ENCODE data around the gene NFAM1. TPM values are rescaled to one million over a fixed set of nuclear protein-coding genes. Genes with fewer than 3 reads are reported as not detected.

Gene NFAM1
- total and polyA plus RNA-seq, 2 experiments from 2014 or later: 0.53 to 1.0 TPM

DNA sequence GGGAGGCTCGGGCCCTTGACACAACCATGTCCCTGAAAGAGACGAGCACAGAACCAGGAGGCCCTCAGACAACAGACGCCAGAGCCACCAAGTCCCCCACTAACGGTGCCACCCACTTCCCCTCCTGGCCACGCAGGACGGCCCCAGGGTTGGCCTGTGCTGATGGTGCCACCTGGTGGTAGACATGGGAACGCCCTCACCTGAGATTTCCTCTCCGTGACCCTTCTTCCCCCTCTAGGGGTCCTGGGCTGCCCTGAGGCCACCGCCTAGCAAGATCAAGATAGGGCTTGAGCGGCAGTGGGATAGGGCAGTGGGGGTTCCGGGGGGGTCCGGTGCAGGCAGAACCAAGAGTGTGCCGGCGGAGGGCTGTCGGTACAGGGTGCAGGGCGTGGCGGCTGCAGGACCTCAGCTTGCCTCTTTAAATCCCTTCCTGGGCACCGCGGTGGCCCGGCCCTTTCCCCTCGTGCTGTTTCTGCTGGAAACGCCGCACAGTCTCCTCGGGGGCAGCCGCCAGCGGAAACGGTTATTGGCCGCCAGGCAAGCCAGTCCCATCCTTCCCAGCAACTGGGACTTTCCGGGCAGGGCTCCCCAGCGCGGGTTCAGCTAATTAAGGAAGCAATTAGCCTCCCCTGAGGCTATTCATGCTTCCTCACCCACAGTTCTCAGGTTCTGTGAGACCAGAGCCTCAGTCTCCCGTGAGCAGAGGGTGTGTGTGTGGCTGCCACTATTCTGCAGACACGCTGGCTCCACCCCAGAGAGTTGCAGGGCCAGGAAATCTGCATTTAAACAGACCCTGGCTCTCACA is 5.5 kb upstream of the NFAM1 start:
- 3% methylated on average over 30 of the region's 33 CpGs for WGBS (ENCODE audit: low lambda C conversion rate, missing lambda C conversion rate)
- no peaks in the 10 kb centered on the region for H3K9me2 ChIP-seq (replicated peaks; ENCODE audit: insufficient read depth)
- peak overlapping the region; percentile 64 for H3K4me3 ChIP-seq
- peak overlapping the region; percentile 98 for H2AFZ ChIP-seq
- H3K27me3 ChIP-seq: no peaks in the 10 kb centered on the region
- no peak overlapping the region for H3K27ac ChIP-seq
- no peaks in the 10 kb centered on the region for H3K9me3 ChIP-seq (ENCODE audit: low read depth)
- no peaks in the 10 kb centered on the region for H4K20me1 ChIP-seq (ENCODE audit: insufficient read depth, poor library complexity, severe bottlenecking)
- peaks cover 21% of the 10 kb centered on the region for H3K4me1 ChIP-seq (ENCODE audit: insufficient read depth)
- H3K4me2 ChIP-seq: peak overlapping the region; percentile 100
- DNase-seq (ENCODE audit: low spot score): peak; percentile 83
- TF ChIP-seq, protein P1, sequence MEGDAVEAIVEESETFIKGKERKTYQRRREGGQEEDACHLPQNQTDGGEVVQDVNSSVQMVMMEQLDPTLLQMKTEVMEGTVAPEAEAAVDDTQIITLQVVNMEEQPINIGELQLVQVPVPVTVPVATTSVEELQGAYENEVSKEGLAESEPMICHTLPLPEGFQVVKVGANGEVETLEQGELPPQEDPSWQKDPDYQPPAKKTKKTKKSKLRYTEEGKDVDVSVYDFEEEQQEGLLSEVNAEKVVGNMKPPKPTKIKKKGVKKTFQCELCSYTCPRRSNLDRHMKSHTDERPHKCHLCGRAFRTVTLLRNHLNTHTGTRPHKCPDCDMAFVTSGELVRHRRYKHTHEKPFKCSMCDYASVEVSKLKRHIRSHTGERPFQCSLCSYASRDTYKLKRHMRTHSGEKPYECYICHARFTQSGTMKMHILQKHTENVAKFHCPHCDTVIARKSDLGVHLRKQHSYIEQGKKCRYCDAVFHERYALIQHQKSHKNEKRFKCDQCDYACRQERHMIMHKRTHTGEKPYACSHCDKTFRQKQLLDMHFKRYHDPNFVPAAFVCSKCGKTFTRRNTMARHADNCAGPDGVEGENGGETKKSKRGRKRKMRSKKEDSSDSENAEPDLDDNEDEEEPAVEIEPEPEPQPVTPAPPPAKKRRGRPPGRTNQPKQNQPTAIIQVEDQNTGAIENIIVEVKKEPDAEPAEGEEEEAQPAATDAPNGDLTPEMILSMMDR (IDR thresholded peaks at IDR 0.05; ENCODE audit: poor library complexity): peak; percentile 99
- no peak for TF ChIP-seq EZH2 (IDR thresholded peaks at IDR 0.05; ENCODE audit: borderline replicate concordance)
- H3K36me3 ChIP-seq (replicated peaks; ENCODE audit: insufficient read depth, low read depth): no peaks in the 10 kb centered on the region
- H3K79me2 ChIP-seq: no peaks in the 10 kb centered on the region

DNA sequence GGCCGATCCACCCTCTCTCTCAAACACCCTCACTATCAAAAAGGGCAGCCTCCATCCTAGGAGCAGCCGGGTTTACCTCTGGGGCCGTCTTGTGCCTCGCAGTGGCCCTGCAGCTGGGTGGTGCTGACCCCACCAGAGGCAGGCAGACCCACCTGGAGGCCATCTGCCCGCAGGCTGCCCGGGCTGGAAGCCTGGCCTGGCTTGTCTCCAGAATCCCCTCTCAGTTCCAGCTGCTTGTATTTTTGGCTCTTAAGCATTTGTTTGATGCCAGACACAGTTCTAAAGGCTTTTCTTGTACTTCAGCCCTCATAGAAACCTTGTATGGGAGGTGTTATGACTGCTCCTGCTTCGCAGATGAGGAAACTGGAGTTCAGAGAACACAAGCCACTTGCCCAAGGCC is 4.2 kb upstream of the NFAM1 start:
- H2AFZ ChIP-seq: no peak overlapping the region
- no peaks in the 10 kb centered on the region for H3K9me3 ChIP-seq (ENCODE audit: low read depth)
- H4K20me1 ChIP-seq (ENCODE audit: insufficient read depth, poor library complexity, severe bottlenecking): no peaks in the 10 kb centered on the region
- H3K4me2 ChIP-seq: no peak overlapping the region
- no peak overlapping the region for H3K4me3 ChIP-seq
- no peak for DNase-seq (ENCODE audit: low spot score)
- no peaks in the 10 kb centered on the region for H3K36me3 ChIP-seq (replicated peaks; ENCODE audit: insufficient read depth, low read depth)
- H3K4me1 ChIP-seq (ENCODE audit: insufficient read depth): peaks cover 33% of the 10 kb centered on the region
- TF ChIP-seq EZH2phosphoT487 (IDR thresholded peaks at IDR 0.05; ENCODE audit: low read depth, severe bottlenecking, unreplicated experiment) (no peak), EZH2 (IDR thresholded peaks at IDR 0.05; ENCODE audit: borderline replicate concordance) (no peak)
- TF ChIP-seq, protein P1 (IDR thresholded peaks at IDR 0.05; ENCODE audit: poor library complexity): no peak
- WGBS (ENCODE audit: low lambda C conversion rate, missing lambda C conversion rate): 74% methylated on average over 7 of the region's 7 CpGs
- H3K27me3 ChIP-seq: no peaks in the 10 kb centered on the region
- H3K27ac ChIP-seq: no peak overlapping the region
- no peaks in the 10 kb centered on the region for H3K9me2 ChIP-seq (replicated peaks; ENCODE audit: insufficient read depth)
- no peaks in the 10 kb centered on the region for H3K79me2 ChIP-seq

DNA sequence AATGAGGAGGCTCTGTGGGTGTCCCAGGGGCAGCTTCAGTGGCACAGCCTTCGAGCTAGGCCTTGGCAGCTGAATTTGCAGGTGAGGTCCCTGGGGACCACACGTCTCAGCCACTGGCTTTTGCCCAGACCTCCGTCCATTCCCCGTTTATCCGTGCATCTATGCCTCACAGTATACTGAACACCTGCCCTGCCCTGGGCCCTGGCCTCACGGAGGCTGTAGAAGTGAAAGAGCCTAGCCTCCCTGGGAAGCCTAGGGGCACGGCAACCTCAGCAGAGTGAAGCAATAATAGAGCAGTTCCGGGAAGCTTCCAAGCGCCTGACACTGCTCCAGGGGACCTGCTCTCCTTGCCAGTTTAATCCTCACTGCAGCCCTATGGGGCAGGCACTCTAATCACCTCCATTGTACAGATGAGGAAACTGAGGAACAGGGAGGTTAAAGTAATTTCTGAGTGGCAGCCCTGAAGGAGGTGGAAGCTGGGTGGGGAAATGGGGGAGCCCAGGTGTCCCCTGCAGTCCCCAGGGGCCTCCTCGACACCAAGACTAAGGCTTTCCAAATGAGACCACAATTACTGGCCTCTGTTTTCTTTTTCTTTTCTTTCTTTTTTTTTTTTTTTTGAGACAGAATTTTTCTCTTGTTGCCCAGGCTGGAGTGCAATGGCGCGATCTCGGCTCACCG is 2.7 kb upstream of the NFAM1 start:
- 83% methylated on average over 14 of the region's 14 CpGs for WGBS (ENCODE audit: low lambda C conversion rate, missing lambda C conversion rate)

More for the DNA sequence above, 2.7 kb upstream of the NFAM1 start:
- H3K9me3 ChIP-seq (ENCODE audit: low read depth): no peaks in the 10 kb centered on the region
- no peak overlapping the region for H3K4me3 ChIP-seq
- no peaks in the 10 kb centered on the region for H3K79me2 ChIP-seq
- H3K4me2 ChIP-seq: no peak overlapping the region
- H3K9me2 ChIP-seq (replicated peaks; ENCODE audit: insufficient read depth): no peaks in the 10 kb centered on the region
- TF ChIP-seq, protein P1 (IDR thresholded peaks at IDR 0.05; ENCODE audit: poor library complexity): no peak
- H2AFZ ChIP-seq: no peak overlapping the region
- DNase-seq (ENCODE audit: low spot score): no peak
- H3K4me1 ChIP-seq (ENCODE audit: insufficient read depth): peaks cover 42% of the 10 kb centered on the region
- H3K36me3 ChIP-seq (replicated peaks; ENCODE audit: insufficient read depth, low read depth): no peaks in the 10 kb centered on the region
- H3K27me3 ChIP-seq: no peaks in the 10 kb centered on the region
- H4K20me1 ChIP-seq (ENCODE audit: insufficient read depth, poor library complexity, severe bottlenecking): no peaks in the 10 kb centered on the region
- H3K27ac ChIP-seq: no peak overlapping the region
